Stomach (tissue), 9 donors: ENCODE measurements around the gene POR. TPM values are rescaled to one million over a fixed set of nuclear protein-coding genes. Genes with fewer than 3 reads are reported as not detected.

Source experiments
- DNase-seq, 2 donors: peaks; one replicate each; pipeline versions ENCODE4 v3.0.0 to v3.0.0-alpha.2; 2013 to 2019
- H3K27ac ChIP-seq, 5 donors: fragments of 200-600 bp in 4 of 5; sonication (generic) in 4 of 5; one replicate each; pipeline ENCODE4 v1.5.1; 2013 to 2019; ENCODE audit warnings: mild to moderate bottlenecking in 1 of 5, moderate library complexity in 1 of 5
- H3K27me3 ChIP-seq, 3 donors: fragments of 200-600 bp; sonication (generic); one replicate each; pipeline ENCODE4 v1.5.1; 2017 to 2019; ENCODE audit warnings: mixed run types in 1 of 3
- H3K36me3 ChIP-seq, 4 donors: fragments of 200-600 bp; sonication (generic); 1 replicate in 3 of 4; 2 replicates in 1 of 4; pipeline ENCODE4 v1.5.1; 2016 to 2019
- H3K4me1 ChIP-seq, 4 donors: fragments of 200-600 bp; sonication (generic); one replicate each; pipeline ENCODE4 v1.5.1; 2016 to 2019
- H3K4me3 ChIP-seq, 4 donors: fragments of 200-600 bp; sonication (generic) in 3 of 4; one replicate each; pipeline ENCODE4 v1.5.1; 2016 to 2019; ENCODE audit warnings: mild to moderate bottlenecking in 1 of 4
- H3K9me3 ChIP-seq, 4 donors: fragments of 200-600 bp; sonication (generic); one replicate each; pipeline ENCODE4 v1.5.1; 2016 to 2019
- CTCF ChIP-seq, 7 experiments: fragments of 450-650 bp in 4 of 7; fragments of 200-600 bp in 3 of 7; sonication (generic) in 3 of 7; IDR thresholded peaks; one replicate each; pipeline ENCODE4 v1.5.1; 2016 to 2019; ENCODE audit warnings: antibody characterized with exemption in 7 of 7, control low read depth in 2 of 7, mild to moderate bottlenecking in 1 of 7
- EP300 ChIP-seq: sonication (generic); formaldehyde crosslinking; IDR thresholded peaks from one replicate; pipeline ENCODE4 v1.6.1; 2017; ENCODE audit warnings: antibody characterized with exemption
- POLR2A ChIP-seq, 4 donors: fragments of 450-650 bp; IDR thresholded peaks; one replicate each; pipeline ENCODE4 v1.6.1; 2016; ENCODE audit warnings: antibody characterized with exemption in 4 of 4, control low read depth in 2 of 4, mild to moderate bottlenecking in 1 of 4, moderate library complexity in 1 of 4
- POLR2AphosphoS5 ChIP-seq, 3 donors: sonication (generic); formaldehyde crosslinking; IDR thresholded peaks; one replicate each; pipeline ENCODE4 v1.6.1; 2016; ENCODE audit warnings: antibody characterized with exemption in 3 of 3
- WGBS, 5 donors: extraction: QIAGEN DNeasy Blood & Tissue Kit in 3 of 5; methylation state at CpG; one replicate each; pipeline versions ENCODE4 v1.1.5 to v1.1.7; 2013 to 2018; 5-methylcytosine and 5-hydroxymethylcytosine counted together
- intact Hi-C: fragments of 100-400 bp; cut with DNase I; formaldehyde crosslinking; loops from one replicate; pipeline ENCODE4 v1.15.1; 2023; ENCODE audit warnings: low total_unique reads
- polyA plus RNA-seq, 3 donors: library from polyadenylated mRNA; stranded (reverse); fragments of 200-250 nt; gene quantifications; one replicate each; pipeline ENCODE4 v1.2.3, GENCODE V29; 2013
- small RNA-seq, 4 donors: library from RNA; depleted of rRNA; stranded (forward); fragments of <200 nt; gene quantifications; one replicate each; pipeline ENCODE3, GENCODE V24; 2016
- total RNA-seq, 5 donors: library from RNA; depleted of rRNA; stranded (reverse); fragments of >200 nt; gene quantifications; one replicate each; pipeline versions ENCODE4 v1.1.0 to v1.2.3, GENCODE V29; 2014 to 2016
- donor health status: healthy with polysubstance abuse.
- donor health status: Bipolar disorder and iron deficiency.
- donor health status: healthy.

The POR gene
- total and polyA plus RNA-seq, 8 donors = 30.4 to 304 (median 67.3) TPM

GRCh38 chr7:76031964-76032363, 117.0 kb downstream of the POR start:
- no peaks in the 10 kb centered on the region for H3K4me1 ChIP-seq
- 89 to 100% (median 94%) methylated on average over 1 of the region's 1 CpG for WGBS, 5 donors
- no peaks in the 10 kb centered on the region for H3K9me3 ChIP-seq
- no peaks in the 10 kb centered on the region for H3K27me3 ChIP-seq
- no peak overlapping the region for H3K27ac ChIP-seq
- intact Hi-C loops = no loop called here
- no peak overlapping the region for H3K4me3 ChIP-seq
- H3K36me3 ChIP-seq = peaks cover 4 to 29% (median 27%) of the 10 kb centered on the region in 4 donors
- no peak for TF ChIP-seq POLR2A (IDR thresholded peaks at IDR 0.05)
- no peak for TF ChIP-seq POLR2AphosphoS5 (IDR thresholded peaks at IDR 0.05)
- TF ChIP-seq CTCF (IDR thresholded peaks at IDR 0.05) = no peak
- TF ChIP-seq EP300 = no peak
- no peak for DNase-seq

Small RNA genes lying within 50 kb of the gene (small RNA-seq; reads per million reads assigned to genes)
- gene SNORA14A = 0.75 to 5.1 (median 3.8) reads per million in 4 donors

Other genes with a start within 250 kb of the POR start
- gene HIP1, start 176.2 kb upstream of the POR start, total RNA-seq = 10 to 100 TPM in 1 of 5 donors, 1 to 10 TPM in 4; 6.2 to 15.8 (median 8.4) TPM
- 1 to 10 TPM; 2.8 to 6.4 (median 3.6) TPM for gene HIP1, start 176.2 kb upstream of the POR start, polyA plus RNA-seq
- gene CCL26, start 142.9 kb upstream of the POR start, total RNA-seq = not detected
- 1 to 10 TPM in 1 of 3 donors, under 1 TPM in 1, not detected in 1; 0.65 to 1.6 TPM for gene CCL26, start 142.9 kb upstream of the POR start, polyA plus RNA-seq
- gene CCL24, start 101.3 kb upstream of the POR start, total RNA-seq = 1 to 10 TPM in 2 of 5 donors, not detected in 3; 2.9 to 9.1 TPM
- 1 to 10 TPM in 2 of 3 donors, not detected in 1; 2.1 to 4.6 TPM for gene CCL24, start 101.3 kb upstream of the POR start, polyA plus RNA-seq
- gene RHBDD2, start 36.1 kb upstream of the POR start, total RNA-seq = 10 to 100 TPM; 15.8 to 95.9 (median 25.0) TPM
- 10 to 100 TPM; 43.9 to 50.4 (median 47.0) TPM for gene RHBDD2, start 36.1 kb upstream of the POR start, polyA plus RNA-seq
- 10 to 100 TPM in 4 of 5 donors, 1 to 10 TPM in 1; 4.1 to 75.3 (median 24.2) TPM for gene TMEM120A, start 79.4 kb downstream of the POR start, total RNA-seq
- 10 to 100 TPM; 53.6 to 78.6 (median 68.3) TPM for gene TMEM120A, start 79.4 kb downstream of the POR start, polyA plus RNA-seq
- 10 to 100 TPM; 12.3 to 58.1 (median 17.8) TPM for gene STYXL1, start 132.8 kb downstream of the POR start, total RNA-seq
- 10 to 100 TPM; 37.0 to 57.4 (median 45.4) TPM for gene STYXL1, start 132.8 kb downstream of the POR start, polyA plus RNA-seq
- gene MDH2, start 133.0 kb downstream of the POR start, total RNA-seq = 100 to 1,000 TPM in 2 of 5 donors, 10 to 100 TPM in 3; 41.1 to 227 (median 71.9) TPM
- gene MDH2, start 133.0 kb downstream of the POR start, polyA plus RNA-seq = 100 to 1,000 TPM in 1 of 3 donors, 10 to 100 TPM in 2; 81.5 to 107 (median 89.2) TPM